Measurements from ENCODE around the gene LAMA3. TPM values are rescaled to one million over a fixed set of nuclear protein-coding genes. Genes with fewer than 3 reads are reported as not detected.
"Not testable (repeated sequence)": the region's sequence is repeated elsewhere in the genome, so short reads cannot be mapped to it uniquely, and the experiment has no call there.

The LAMA3 gene
- total and polyA plus RNA-seq, 2 experiments from 2014 or later, result 3.9 to 4.9 TPM

GRCh38 chr18:23733265-23733664 lies 44.0 kb downstream of the LAMA3 start:
- H3K4me2 ChIP-seq; H3K27ac Mint-ChIP-seq; H3K27ac ChIP-seq (ENCODE audit: low read depth); H3K4me3 Mint-ChIP-seq; H3K4me3 ChIP-seq; H3K79me2 ChIP-seq (replicated peaks; ENCODE audit: insufficient read depth); H4K20me1 ChIP-seq (replicated peaks; ENCODE audit: insufficient read depth); H3K27me3 ChIP-seq (ENCODE audit: insufficient read depth); H3K36me3 Mint-ChIP-seq (ENCODE audit: low read depth); H3K4me1 Mint-ChIP-seq; H3K27me3 Mint-ChIP-seq (ENCODE audit: insufficient read depth, low read depth, poor library complexity); H3F3A ChIP-seq (replicated peaks; ENCODE audit: low read depth); ATAC-seq; H2AFZ ChIP-seq; H3K9me2 ChIP-seq (ENCODE audit: insufficient read depth); DNase-seq (ENCODE audit: low spot score); H3K36me3 ChIP-seq (ENCODE audit: insufficient read depth); H3K4me1 ChIP-seq (ENCODE audit: insufficient read depth); H3K9me3 Mint-ChIP-seq: not testable (repeated sequence)

- Histone ChIP-seq H3K9me2 (ENCODE audit: insufficient read depth) (peaks cover 4% of the 10 kb centered on the region; the same call in 1 of the 2 replicates), H2AFZ (no peak overlapping the region), H3K4me2 (no peak overlapping the region), H3K27me3 (ENCODE audit: insufficient read depth) (no peaks in the 10 kb centered on the region), H3F3A (replicated peaks; ENCODE audit: low read depth) (no peaks in the 10 kb centered on the region), H3K4me3 (no peak overlapping the region), H3K79me2 (replicated peaks; ENCODE audit: insufficient read depth) (no peaks in the 10 kb centered on the region), H4K20me1 (replicated peaks; ENCODE audit: insufficient read depth) (no peaks in the 10 kb centered on the region), H3K36me3 (ENCODE audit: insufficient read depth) (no peaks in the 10 kb centered on the region), H3K27ac (ENCODE audit: low read depth) (no peak overlapping the region), H3K4me1 (ENCODE audit: insufficient read depth) (0 out of 2 replicates have a peak, but pooled peaks cover 5% of the 10 kb centered on the region)
- no peak for ATAC-seq
- DNase-seq (ENCODE audit: low spot score), result no peak
- Mint-ChIP-seq H3K9me3 (no peaks in the 10 kb centered on the region), H3K36me3 (ENCODE audit: low read depth) (no peaks in the 10 kb centered on the region), H3K27ac (no peak overlapping the region), H3K4me1 (peaks cover 7% of the 10 kb centered on the region), H3K4me3 (no peak overlapping the region), H3K27me3 (ENCODE audit: insufficient read depth, low read depth, poor library complexity) (no peaks in the 10 kb centered on the region)
- no peak for TF ChIP-seq ZNF331 (CRISPR knock-in tag; IDR thresholded peaks at IDR 0.05; ENCODE audit: low read depth)
- TF ChIP-seq EZH2 (IDR thresholded peaks at IDR 0.05; ENCODE audit: low read depth, unreplicated experiment), result no peak
- no peak for TF ChIP-seq STAT1 (IDR thresholded peaks at IDR 0.05; ENCODE audit: unreplicated experiment)
- no peak for TF ChIP-seq ETS1 (IDR thresholded peaks at IDR 0.05)
- no peak for TF ChIP-seq JUNB (IDR thresholded peaks at IDR 0.05; ENCODE audit: unreplicated experiment)
- TF ChIP-seq EZH2phosphoT487 (IDR thresholded peaks at IDR 0.05; ENCODE audit: unreplicated experiment), result no peak
- no peak for TF ChIP-seq ZNF114 (CRISPR knock-in tag; IDR thresholded peaks at IDR 0.05)
- TF ChIP-seq REST (IDR thresholded peaks at IDR 0.05; ENCODE audit: unreplicated experiment), result no peak
- no peak for TF ChIP-seq CREB1 (CRISPR knock-in tag; IDR thresholded peaks at IDR 0.05; ENCODE audit: low read depth)
- TF ChIP-seq NANOG (IDR thresholded peaks at IDR 0.05; ENCODE audit: borderline replicate concordance), result no peak
- TF ChIP-seq POLR2AphosphoS5 (IDR thresholded peaks at IDR 0.05; ENCODE audit: low read depth), result no peak
- TF ChIP-seq, protein P1, sequence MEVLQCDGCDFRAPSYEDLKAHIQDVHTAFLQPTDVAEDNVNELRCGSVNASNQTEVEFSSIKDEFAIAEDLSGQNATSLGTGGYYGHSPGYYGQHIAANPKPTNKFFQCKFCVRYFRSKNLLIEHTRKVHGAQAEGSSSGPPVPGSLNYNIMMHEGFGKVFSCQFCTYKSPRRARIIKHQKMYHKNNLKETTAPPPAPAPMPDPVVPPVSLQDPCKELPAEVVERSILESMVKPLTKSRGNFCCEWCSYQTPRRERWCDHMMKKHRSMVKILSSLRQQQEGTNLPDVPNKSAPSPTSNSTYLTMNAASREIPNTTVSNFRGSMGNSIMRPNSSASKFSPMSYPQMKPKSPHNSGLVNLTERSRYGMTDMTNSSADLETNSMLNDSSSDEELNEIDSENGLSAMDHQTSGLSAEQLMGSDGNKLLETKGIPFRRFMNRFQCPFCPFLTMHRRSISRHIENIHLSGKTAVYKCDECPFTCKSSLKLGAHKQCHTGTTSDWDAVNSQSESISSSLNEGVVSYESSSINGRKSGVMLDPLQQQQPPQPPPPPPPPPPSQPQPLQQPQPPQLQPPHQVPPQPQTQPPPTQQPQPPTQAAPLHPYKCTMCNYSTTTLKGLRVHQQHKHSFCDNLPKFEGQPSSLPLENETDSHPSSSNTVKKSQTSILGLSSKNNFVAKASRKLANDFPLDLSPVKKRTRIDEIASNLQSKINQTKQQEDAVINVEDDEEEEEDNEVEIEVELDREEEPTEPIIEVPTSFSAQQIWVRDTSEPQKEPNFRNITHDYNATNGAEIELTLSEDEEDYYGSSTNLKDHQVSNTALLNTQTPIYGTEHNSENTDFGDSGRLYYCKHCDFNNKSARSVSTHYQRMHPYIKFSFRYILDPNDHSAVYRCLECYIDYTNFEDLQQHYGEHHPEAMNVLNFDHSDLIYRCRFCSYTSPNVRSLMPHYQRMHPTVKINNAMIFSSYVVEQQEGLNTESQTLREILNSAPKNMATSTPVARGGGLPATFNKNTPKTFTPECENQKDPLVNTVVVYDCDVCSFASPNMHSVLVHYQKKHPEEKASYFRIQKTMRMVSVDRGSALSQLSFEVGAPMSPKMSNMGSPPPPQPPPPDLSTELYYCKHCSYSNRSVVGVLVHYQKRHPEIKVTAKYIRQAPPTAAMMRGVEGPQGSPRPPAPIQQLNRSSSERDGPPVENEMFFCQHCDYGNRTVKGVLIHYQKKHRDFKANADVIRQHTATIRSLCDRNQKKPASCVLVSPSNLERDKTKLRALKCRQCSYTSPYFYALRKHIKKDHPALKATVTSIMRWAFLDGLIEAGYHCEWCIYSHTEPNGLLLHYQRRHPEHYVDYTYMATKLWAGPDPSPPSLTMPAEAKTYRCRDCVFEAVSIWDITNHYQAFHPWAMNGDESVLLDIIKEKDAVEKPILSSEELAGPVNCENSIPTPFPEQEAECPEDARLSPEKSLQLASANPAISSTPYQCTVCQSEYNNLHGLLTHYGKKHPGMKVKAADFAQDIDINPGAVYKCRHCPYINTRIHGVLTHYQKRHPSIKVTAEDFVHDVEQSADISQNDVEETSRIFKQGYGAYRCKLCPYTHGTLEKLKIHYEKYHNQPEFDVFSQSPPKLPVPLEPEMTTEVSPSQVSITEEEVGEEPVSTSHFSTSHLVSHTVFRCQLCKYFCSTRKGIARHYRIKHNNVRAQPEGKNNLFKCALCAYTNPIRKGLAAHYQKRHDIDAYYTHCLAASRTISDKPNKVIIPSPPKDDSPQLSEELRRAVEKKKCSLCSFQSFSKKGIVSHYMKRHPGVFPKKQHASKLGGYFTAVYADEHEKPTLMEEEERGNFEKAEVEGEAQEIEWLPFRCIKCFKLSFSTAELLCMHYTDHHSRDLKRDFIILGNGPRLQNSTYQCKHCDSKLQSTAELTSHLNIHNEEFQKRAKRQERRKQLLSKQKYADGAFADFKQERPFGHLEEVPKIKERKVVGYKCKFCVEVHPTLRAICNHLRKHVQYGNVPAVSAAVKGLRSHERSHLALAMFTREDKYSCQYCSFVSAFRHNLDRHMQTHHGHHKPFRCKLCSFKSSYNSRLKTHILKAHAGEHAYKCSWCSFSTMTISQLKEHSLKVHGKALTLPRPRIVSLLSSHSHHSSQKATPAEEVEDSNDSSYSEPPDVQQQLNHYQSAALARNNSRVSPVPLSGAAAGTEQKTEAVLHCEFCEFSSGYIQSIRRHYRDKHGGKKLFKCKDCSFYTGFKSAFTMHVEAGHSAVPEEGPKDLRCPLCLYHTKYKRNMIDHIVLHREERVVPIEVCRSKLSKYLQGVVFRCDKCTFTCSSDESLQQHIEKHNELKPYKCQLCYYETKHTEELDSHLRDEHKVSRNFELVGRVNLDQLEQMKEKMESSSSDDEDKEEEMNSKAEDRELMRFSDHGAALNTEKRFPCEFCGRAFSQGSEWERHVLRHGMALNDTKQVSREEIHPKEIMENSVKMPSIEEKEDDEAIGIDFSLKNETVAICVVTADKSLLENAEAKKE (CRISPR knock-in tag; IDR thresholded peaks at IDR 0.05), result no peak
Observed at GRCh38 chr18:23733895-23734294, 44.6 kb downstream of the LAMA3 start.
